ENCODE results near the gene EPN1. TPM values are rescaled to one million over a fixed set of nuclear protein-coding genes. Genes with fewer than 3 reads are reported as not detected.

Gene EPN1
- total and polyA plus RNA-seq, 2 of the 13 experiments (the other 11 are each of a cell fraction or from before 2014, with no cell fraction given) = 28.9 to 31.7 TPM

DNA sequence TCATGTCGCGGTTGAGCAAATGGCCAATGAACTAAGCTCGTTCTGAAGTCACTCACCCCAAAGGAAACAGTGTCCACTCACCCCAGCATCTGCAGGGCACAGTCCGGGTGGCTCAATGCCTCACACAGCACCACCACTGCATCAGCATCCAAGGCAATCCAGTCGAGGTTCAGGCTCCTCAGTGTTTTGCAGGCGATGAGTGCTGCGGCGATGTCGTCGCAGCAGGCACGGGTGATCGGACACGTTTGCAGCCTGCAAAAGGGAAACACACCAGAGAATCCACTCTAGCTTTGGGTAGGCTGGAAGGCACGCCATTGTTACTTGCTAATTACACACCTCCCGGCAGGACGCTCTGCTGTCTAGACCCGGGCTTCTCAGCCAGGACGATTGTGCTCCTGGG lies 36.7 kb downstream of the EPN1 start:
- Histone ChIP-seq H3K4me3 (replicated peaks in 1 of 3; ENCODE audit: insufficient read depth in 1 of 3, low read depth in 2 of 3, low read length in 3 of 3) (no peak overlapping the region), H3K4me2 (ENCODE audit: low read depth, low read length) (no peak overlapping the region), H3K36me3 (replicated peaks in 1 of 2; ENCODE audit: control insufficient read depth in 1 of 2, insufficient read depth in 2 of 2, low read length in 2 of 2) (no peaks in the 10 kb centered on the region), H3K4me1 (ENCODE audit: insufficient read depth, low read length) (no peaks in the 10 kb centered on the region), H3K27me3 (ENCODE audit: control insufficient read depth in 1 of 2, insufficient read depth in 2 of 2, low read length in 2 of 2) (no peaks in the 10 kb centered on the region), H4K20me1 (ENCODE audit: insufficient read depth, low read length) (no peaks in the 10 kb centered on the region), H3K9me3 (ENCODE audit: low read length) (no peaks in the 10 kb centered on the region), H3K9ac (ENCODE audit: insufficient read depth, low read depth, low read length) (no peak overlapping the region), H2AFZ (ENCODE audit: low read length) (no peak overlapping the region), H3K27ac (ENCODE audit: extremely low read length, insufficient read depth, low read length) (no peak overlapping the region), H3K79me2 (ENCODE audit: insufficient read depth, low read length) (no peaks in the 10 kb centered on the region)
- BruUV-seq (replicated peaks) = no TSS peak
- ATAC-seq (peak; percentile 46), FAIRE-seq (no peak), DNase-seq (ENCODE audit: low spot score) (no peak)
- CTCF ChIA-PET (ENCODE audit: low intra/inter-chr PET ratio, low total read pairs) = no interaction called here
- POLR2A ChIA-PET = no interaction called here
- intact Hi-C loops (cut with micrococcal nuclease; ENCODE audit: unreplicated experiment) = no loop called here
- 78% methylated on average over 15 of the region's 18 CpGs for WGBS (ENCODE audit: low lambda C conversion rate)
- TF ChIP-seq HCFC1 (IDR thresholded peaks at IDR 0.05; ENCODE audit: low read depth, low read length) = no peak
- in situ Hi-C loops (cut with HindIII; ENCODE audit: extremely low pct_ligation_motif_present, low pct_unique_long_range_greater_than_20kb) = no loop called here

DNA sequence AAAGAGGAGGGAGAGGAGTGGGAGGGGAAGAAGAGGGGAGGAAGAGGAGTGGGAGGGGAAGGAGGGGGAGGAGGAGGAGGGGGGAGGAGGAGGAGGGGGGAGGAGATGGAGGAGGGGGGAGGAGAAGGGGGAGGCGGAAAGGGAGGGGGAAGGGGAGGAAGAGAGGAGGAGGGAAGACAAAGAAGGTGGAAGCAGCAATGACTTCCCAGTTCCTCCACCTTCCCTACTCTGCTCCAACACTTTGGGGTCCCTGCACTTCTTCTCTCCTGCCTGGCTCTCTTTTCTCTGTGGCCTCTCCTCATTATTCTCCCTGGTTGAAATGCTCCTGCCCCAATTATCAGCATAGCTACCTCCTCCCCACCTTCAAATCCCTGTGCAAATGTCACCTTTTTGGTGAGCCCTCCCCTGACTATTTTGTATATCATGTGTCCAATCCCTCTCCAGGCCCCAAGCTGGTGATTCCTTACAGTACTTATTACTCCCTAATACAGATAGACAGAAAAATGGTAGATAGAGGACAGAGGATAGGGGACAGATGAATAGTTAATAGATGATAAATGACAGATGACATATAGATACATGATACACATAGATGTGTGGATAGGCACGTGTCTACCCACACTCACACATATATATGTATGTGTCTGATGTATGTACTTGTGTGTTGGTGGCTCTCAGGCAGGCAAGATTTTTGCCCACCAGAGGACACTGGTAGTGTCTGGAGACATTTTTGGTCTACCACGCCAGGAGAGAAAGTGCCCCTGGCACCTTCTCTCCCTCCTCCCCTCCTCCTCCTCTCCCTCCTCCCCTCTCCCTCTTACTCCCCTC lies 38.0 kb downstream of the EPN1 start:
- Histone ChIP-seq H3K9ac (ENCODE audit: insufficient read depth, low read depth, low read length) (no peak overlapping the region), H3K27ac (ENCODE audit: extremely low read length, insufficient read depth, low read length) (no peak overlapping the region), H3K4me3 (replicated peaks in 1 of 3; ENCODE audit: insufficient read depth in 1 of 3, low read depth in 2 of 3, low read length in 3 of 3) (no peak overlapping the region), H3K79me2 (ENCODE audit: insufficient read depth, low read length) (no peaks in the 10 kb centered on the region), H3K27me3 (ENCODE audit: control insufficient read depth in 1 of 2, insufficient read depth in 2 of 2, low read length in 2 of 2) (peaks cover 0 to 7% of the 10 kb centered on the region in 2 experiments; a peak in 2 of 5 replicates), H3K4me2 (ENCODE audit: low read depth, low read length) (no peak overlapping the region), H3K9me3 (ENCODE audit: low read length) (no peaks in the 10 kb centered on the region), H3K36me3 (replicated peaks in 1 of 2; ENCODE audit: control insufficient read depth in 1 of 2, insufficient read depth in 2 of 2, low read length in 2 of 2) (no peaks in the 10 kb centered on the region), H4K20me1 (ENCODE audit: insufficient read depth, low read length) (no peaks in the 10 kb centered on the region), H2AFZ (ENCODE audit: low read length) (no peak overlapping the region), H3K4me1 (ENCODE audit: insufficient read depth, low read length) (no peaks in the 10 kb centered on the region)
- WGBS (ENCODE audit: low lambda C conversion rate) = 42% methylated on average over 3 of the region's 3 CpGs
- no TSS peak for BruUV-seq (replicated peaks)
- ATAC-seq (no peak), DNase-seq (ENCODE audit: low spot score) (no peak), FAIRE-seq (no peak)
- intact Hi-C loops (cut with micrococcal nuclease; ENCODE audit: unreplicated experiment) (no loop called here), in situ Hi-C loops (cut with HindIII; ENCODE audit: extremely low pct_ligation_motif_present, low pct_unique_long_range_greater_than_20kb) (no loop called here)
- POLR2A ChIA-PET = no interaction called here
- CTCF ChIA-PET (ENCODE audit: low intra/inter-chr PET ratio, low total read pairs) = no interaction called here
- no peak for TF ChIP-seq FOSL1 (CRISPR knock-in tag; IDR thresholded peaks at IDR 0.05; ENCODE audit: borderline replicate concordance)
- TF ChIP-seq PCBP1 (IDR thresholded peaks at IDR 0.05; ENCODE audit: borderline replicate concordance, low read depth, low read length) = 0 out of 2 replicates have a peak, but pooled peaks have one; percentile 36
- TF ChIP-seq HNRNPK (IDR thresholded peaks at IDR 0.05; ENCODE audit: low read depth, low read length, poor library complexity, severe bottlenecking) = peak; percentile 84
